Activated T-helper 2 cell treated with anti-CD3 and anti-CD28 coated beads, Interferon-gamma antibody, Interleukin-2, Interleukin-4, amounts not matched to agents 10 μg/mL and 5 μg/mL and 100 μg/mL, durations not matched to agents 14 hours and 24 hours and 36 hours (primary cell): ENCODE measurements around the gene TMEM131. TPM values are rescaled to one million over a fixed set of nuclear protein-coding genes. Genes with fewer than 3 reads are reported as not detected.
A peak's percentile ranks its signal among the peaks of the same experiment; 100 is the strongest.
"Not testable (repeated sequence)": the region's sequence is repeated elsewhere in the genome, so short reads cannot be mapped to it uniquely, and the experiment has no call there.

Experiments
- DNase-seq: peaks from one replicate; pipeline ENCODE4 v3.0.0; 2021; ENCODE audit warnings: low spot score
- H3K27ac Mint-ChIP-seq: one replicate; pipeline ENCODE4 v1.8.0; 2021; ENCODE audit warnings: mixed read lengths
- H3K27me3 Mint-ChIP-seq: one replicate; pipeline ENCODE4 v1.8.0; 2021; ENCODE audit warnings: low read depth, mixed read lengths
- H3K36me3 Mint-ChIP-seq: one replicate; pipeline ENCODE4 v1.8.0; 2021; ENCODE audit warnings: low read depth, mixed read lengths
- H3K4me1 Mint-ChIP-seq: one replicate; pipeline ENCODE4 v1.8.0; 2021; ENCODE audit warnings: low read depth, mixed read lengths
- H3K4me3 Mint-ChIP-seq: one replicate; pipeline ENCODE4 v1.8.0; 2021; ENCODE audit warnings: low read depth, mild to moderate bottlenecking, moderate library complexity, mixed read lengths
- H3K9me3 Mint-ChIP-seq: one replicate; pipeline ENCODE4 v1.8.0; 2021; ENCODE audit warnings: mixed read lengths
- intact Hi-C: fragments of 100-400 bp; cut with micrococcal nuclease; formaldehyde crosslinking; loops from one replicate; pipeline ENCODE4 v1.15.1; 2023
- total RNA-seq: library from RNA; stranded (reverse); gene quantifications from 2 replicates; pipeline ENCODE4 v1.2.3, GENCODE V29; 2022

TMEM131 gene
- total RNA-seq, 1 donor from 2014 or later: 39.3 TPM

GRCh38 chr2:97715951-97716694, 279.6 kb downstream of the TMEM131 start:
- H3K9me3 Mint-ChIP-seq: no peaks in the 10 kb centered on the region
- intact Hi-C loops: loop anchor here (10.0 kb wide), 1 partner anchor 739 kb away; no protein-coding TSS in a partner anchor
- H3K27ac Mint-ChIP-seq: peak overlapping the region; percentile 98
- DNase-seq: no peak
- H3K4me1 Mint-ChIP-seq: peaks cover 77% of the 10 kb centered on the region
- peaks cover 70% of the 10 kb centered on the region for H3K36me3 Mint-ChIP-seq
- H3K27me3 Mint-ChIP-seq: no peaks in the 10 kb centered on the region
- peak overlapping the region; percentile 97 for H3K4me3 Mint-ChIP-seq

GRCh38 chr2:97714950-97715652, 280.6 kb downstream of the TMEM131 start:
- peak overlapping the region; percentile 98 for H3K27ac Mint-ChIP-seq
- H3K27me3 Mint-ChIP-seq: no peaks in the 10 kb centered on the region
- intact Hi-C loops: loop anchor here (5.0 to 10.0 kb wide), 2 partner anchors 672 to 740 kb away; no protein-coding TSS in a partner anchor
- no peaks in the 10 kb centered on the region for H3K9me3 Mint-ChIP-seq
- peak overlapping the region; percentile 97 for H3K4me3 Mint-ChIP-seq
- H3K4me1 Mint-ChIP-seq: peaks cover 75% of the 10 kb centered on the region
- H3K36me3 Mint-ChIP-seq: peaks cover 62% of the 10 kb centered on the region
- DNase-seq: no peak

- Mint-ChIP-seq H3K36me3 (peaks cover 56% of the 10 kb centered on the region), H3K27ac (peak overlapping the region; percentile 98), H3K4me3 (peak overlapping the region; percentile 97), H3K9me3 (no peaks in the 10 kb centered on the region), H3K4me1 (peaks cover 72% of the 10 kb centered on the region), H3K27me3 (no peaks in the 10 kb centered on the region)
- no peak for DNase-seq
- intact Hi-C loops: loop anchor here (5.0 to 10.0 kb wide), 2 partner anchors 673 to 740 kb away; no protein-coding TSS in a partner anchor
Observed at GRCh38 chr2:97714084-97714949, 281.4 kb downstream of the TMEM131 start.

GRCh38 chr2:97713296-97714083, 282.3 kb downstream of the TMEM131 start, which contains the start of gene ZAP70:
TSS of gene ZAP70 (plus strand) at chr2:97713576. CDS start at chr2:97724037, 10,461 bp downstream.
- peaks cover 48% of the 10 kb centered on the region for H3K36me3 Mint-ChIP-seq
- H3K27me3 Mint-ChIP-seq: no peaks in the 10 kb centered on the region
- peak within 1 kb of the TSS; percentile 97 for H3K4me3 Mint-ChIP-seq
- peak within 1 kb of the TSS; percentile 98 for H3K27ac Mint-ChIP-seq
- H3K9me3 Mint-ChIP-seq: no peaks in the 10 kb centered on the region
- H3K4me1 Mint-ChIP-seq: peaks cover 64% of the 10 kb centered on the region
- intact Hi-C loops: loop anchor here (5.0 to 10.0 kb wide), 2 partner anchors 674 to 741 kb away; no protein-coding TSS in a partner anchor
- peak; percentile 54 for DNase-seq

GRCh38 chr2:97712693-97713295, 283.0 kb downstream of the TMEM131 start:
- peaks cover 44% of the 10 kb centered on the region for H3K36me3 Mint-ChIP-seq
- peaks cover 61% of the 10 kb centered on the region for H3K4me1 Mint-ChIP-seq
- DNase-seq: no peak
- H3K9me3 Mint-ChIP-seq: no peaks in the 10 kb centered on the region
- H3K27me3 Mint-ChIP-seq: no peaks in the 10 kb centered on the region
- H3K4me3 Mint-ChIP-seq: peak overlapping the region; percentile 97
- peak overlapping the region; percentile 98 for H3K27ac Mint-ChIP-seq
- intact Hi-C loops: loop anchor here (5.0 to 10.0 kb wide), 2 partner anchors 675 to 742 kb away; no protein-coding TSS in a partner anchor

- intact Hi-C loops: loop anchor here (5.0 to 10.0 kb wide), 2 partner anchors 675 to 743 kb away; no protein-coding TSS in a partner anchor
- H3K9me3 Mint-ChIP-seq, H3K27me3 Mint-ChIP-seq, DNase-seq: not testable (repeated sequence)
- peak overlapping the region; percentile 82 for H3K27ac Mint-ChIP-seq
- H3K36me3 Mint-ChIP-seq: peaks cover 39% of the 10 kb centered on the region
- H3K4me1 Mint-ChIP-seq: peaks cover 55% of the 10 kb centered on the region
- peak overlapping the region; percentile 75 for H3K4me3 Mint-ChIP-seq
Observed at GRCh38 chr2:97712175-97712574, 283.6 kb downstream of the TMEM131 start.

GRCh38 chr2:97711394-97711711, 284.4 kb downstream of the TMEM131 start:
- peaks cover 32% of the 10 kb centered on the region for H3K36me3 Mint-ChIP-seq
- peak overlapping the region; percentile 83 for H3K27ac Mint-ChIP-seq
- no peaks in the 10 kb centered on the region for H3K9me3 Mint-ChIP-seq
- H3K4me3 Mint-ChIP-seq: peak overlapping the region; percentile 75
- no peak for DNase-seq
- intact Hi-C loops: loop anchor here (5.0 to 10.0 kb wide), 2 partner anchors 676 to 743 kb away; no protein-coding TSS in a partner anchor
- H3K27me3 Mint-ChIP-seq: no peaks in the 10 kb centered on the region
- peaks cover 49% of the 10 kb centered on the region for H3K4me1 Mint-ChIP-seq

GRCh38 chr2:97708608-97709007, 287.1 kb downstream of the TMEM131 start:
- Mint-ChIP-seq H3K4me3 (no peak overlapping the region), H3K36me3 (peaks cover 5% of the 10 kb centered on the region), H3K4me1 (peaks cover 32% of the 10 kb centered on the region), H3K9me3 (no peaks in the 10 kb centered on the region), H3K27me3 (no peaks in the 10 kb centered on the region), H3K27ac (no peak overlapping the region)
- intact Hi-C loops: no loop called here
- DNase-seq: no peak

GRCh38 chr2:97708048-97708380, 287.7 kb downstream of the TMEM131 start:
- intact Hi-C loops: no loop called here
- Mint-ChIP-seq H3K36me3 (peaks cover 2% of the 10 kb centered on the region), H3K27me3 (no peaks in the 10 kb centered on the region), H3K9me3 (no peaks in the 10 kb centered on the region), H3K4me3 (no peak overlapping the region), H3K27ac (no peak overlapping the region), H3K4me1 (peaks cover 27% of the 10 kb centered on the region)
- DNase-seq: no peak

- Mint-ChIP-seq H3K27me3 (no peaks in the 10 kb centered on the region), H3K9me3 (no peaks in the 10 kb centered on the region), H3K4me3 (no peak overlapping the region), H3K4me1 (peaks cover 25% of the 10 kb centered on the region), H3K27ac (no peak overlapping the region), H3K36me3 (peaks cover 2% of the 10 kb centered on the region)
- no peak for DNase-seq
- intact Hi-C loops: no loop called here
Observed at GRCh38 chr2:97707362-97708047, 288.2 kb downstream of the TMEM131 start.

GRCh38 chr2:97706708-97707345, 288.9 kb downstream of the TMEM131 start:
- Mint-ChIP-seq H3K4me1 (peaks cover 18% of the 10 kb centered on the region), H3K4me3 (no peak overlapping the region), H3K9me3 (no peaks in the 10 kb centered on the region), H3K36me3 (peaks cover 2% of the 10 kb centered on the region), H3K27ac (no peak overlapping the region), H3K27me3 (no peaks in the 10 kb centered on the region)
- DNase-seq: no peak
- intact Hi-C loops: no loop called here
